Measurements from ENCODE around the gene SORL1.

Gene SORL1

GRCh38 chr11:121472312-121472711, 20.2 kb downstream of the SORL1 start:
- Histone ChIP-seq H3K36me3 (ENCODE audit: control insufficient read depth, insufficient read depth, low read length) (no peaks in the 10 kb centered on the region), H3K4me3 (ENCODE audit: low read depth, low read length) (no peak overlapping the region), H3K4me2 (ENCODE audit: low read length) (no peak overlapping the region), H2AFZ (no peak overlapping the region), H3K27me3 (ENCODE audit: control insufficient read depth, insufficient read depth, low read length) (no peaks in the 10 kb centered on the region), H3K79me2 (no peaks in the 10 kb centered on the region), H3K4me1 (no peaks in the 10 kb centered on the region), H3K9ac (no peak overlapping the region), H3K9me3 (ENCODE audit: control insufficient read depth, low read length) (no peaks in the 10 kb centered on the region), H3K27ac (no peak overlapping the region)
- no peak for TF ChIP-seq CTCF (IDR thresholded peaks at IDR 0.05)

DNA sequence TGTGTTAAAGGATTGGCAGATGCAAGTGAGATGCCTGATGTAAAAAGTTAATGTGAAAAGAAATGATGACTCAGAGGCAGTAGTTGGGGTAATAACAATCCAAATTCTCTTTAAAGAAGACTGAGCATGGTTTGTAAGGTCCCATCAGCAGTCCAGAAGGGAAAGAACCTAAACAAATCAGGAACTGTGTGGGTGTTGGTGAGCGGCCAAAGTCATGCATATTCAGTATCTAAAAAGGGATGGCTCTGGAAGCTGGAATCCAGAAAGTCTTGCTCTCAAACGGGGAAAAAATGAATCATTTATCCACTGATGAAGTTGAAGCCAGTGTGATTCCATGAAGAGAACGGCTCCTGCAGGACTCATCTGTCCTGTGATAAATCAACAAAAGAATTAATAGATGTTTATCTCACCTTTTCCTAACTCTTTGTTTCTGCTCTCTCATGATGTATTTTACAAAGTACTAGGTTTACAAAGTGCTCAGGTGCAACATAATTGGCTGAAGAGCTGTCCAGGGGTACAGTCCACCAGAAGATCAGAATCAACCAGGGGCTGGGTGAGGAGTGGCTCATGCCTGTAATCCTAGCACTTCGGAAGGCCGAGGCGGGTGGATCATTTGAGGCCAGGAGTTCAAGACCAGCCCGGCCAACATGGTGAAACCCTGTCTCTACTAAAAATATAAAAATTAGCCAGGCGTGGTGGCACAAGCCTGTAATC, 21.1 kb downstream of the SORL1 start:
- no peak overlapping the region for H3K4me2 ChIP-seq (ENCODE audit: low read length)
- H3K9me3 ChIP-seq (ENCODE audit: control insufficient read depth, low read length): no peaks in the 10 kb centered on the region
- H3K27me3 ChIP-seq (ENCODE audit: control insufficient read depth, insufficient read depth, low read length): no peaks in the 10 kb centered on the region
- H3K4me1 ChIP-seq: no peaks in the 10 kb centered on the region
- no peak overlapping the region for H3K4me3 ChIP-seq (ENCODE audit: low read depth, low read length)
- no peak for TF ChIP-seq CTCF (IDR thresholded peaks at IDR 0.05)
- no peak overlapping the region for H3K9ac ChIP-seq
- no peak overlapping the region for H3K27ac ChIP-seq
- no peaks in the 10 kb centered on the region for H3K36me3 ChIP-seq (ENCODE audit: control insufficient read depth, insufficient read depth, low read length)
- no peaks in the 10 kb centered on the region for H3K79me2 ChIP-seq
- H2AFZ ChIP-seq: no peak overlapping the region

GRCh38 chr11:121474680-121475079, 22.6 kb downstream of the SORL1 start:
- H3K27ac ChIP-seq: no peak overlapping the region
- H3K9ac ChIP-seq: no peak overlapping the region
- H3K79me2 ChIP-seq: no peaks in the 10 kb centered on the region
- no peak for TF ChIP-seq CTCF (IDR thresholded peaks at IDR 0.05)
- no peak overlapping the region for H3K4me2 ChIP-seq (ENCODE audit: low read length)
- no peaks in the 10 kb centered on the region for H3K9me3 ChIP-seq (ENCODE audit: control insufficient read depth, low read length)
- no peaks in the 10 kb centered on the region for H3K27me3 ChIP-seq (ENCODE audit: control insufficient read depth, insufficient read depth, low read length)
- no peaks in the 10 kb centered on the region for H3K36me3 ChIP-seq (ENCODE audit: control insufficient read depth, insufficient read depth, low read length)
- no peak overlapping the region for H2AFZ ChIP-seq
- H3K4me3 ChIP-seq (ENCODE audit: low read depth, low read length): no peak overlapping the region
- H3K4me1 ChIP-seq: no peaks in the 10 kb centered on the region

- Histone ChIP-seq H3K27ac (no peak overlapping the region), H3K9me3 (ENCODE audit: control insufficient read depth, low read length) (no peaks in the 10 kb centered on the region), H3K4me1 (no peaks in the 10 kb centered on the region), H3K4me2 (ENCODE audit: low read length) (no peak overlapping the region), H2AFZ (no peak overlapping the region), H3K9ac (no peak overlapping the region), H3K36me3 (ENCODE audit: control insufficient read depth, insufficient read depth, low read length) (no peaks in the 10 kb centered on the region), H3K27me3 (ENCODE audit: control insufficient read depth, insufficient read depth, low read length) (no peaks in the 10 kb centered on the region), H3K79me2 (no peaks in the 10 kb centered on the region), H3K4me3 (ENCODE audit: low read depth, low read length) (no peak overlapping the region)
- TF ChIP-seq CTCF (IDR thresholded peaks at IDR 0.05): no peak
Observed at GRCh38 chr11:121476379-121477032, 24.4 kb downstream of the SORL1 start.
